ENCODE results near the gene LSP1. TPM values are rescaled to one million over a fixed set of nuclear protein-coding genes. Genes with fewer than 3 reads are reported as not detected.

LSP1 gene
- total RNA-seq, 1 donor from 2014 or later: 29.5 TPM

DNA sequence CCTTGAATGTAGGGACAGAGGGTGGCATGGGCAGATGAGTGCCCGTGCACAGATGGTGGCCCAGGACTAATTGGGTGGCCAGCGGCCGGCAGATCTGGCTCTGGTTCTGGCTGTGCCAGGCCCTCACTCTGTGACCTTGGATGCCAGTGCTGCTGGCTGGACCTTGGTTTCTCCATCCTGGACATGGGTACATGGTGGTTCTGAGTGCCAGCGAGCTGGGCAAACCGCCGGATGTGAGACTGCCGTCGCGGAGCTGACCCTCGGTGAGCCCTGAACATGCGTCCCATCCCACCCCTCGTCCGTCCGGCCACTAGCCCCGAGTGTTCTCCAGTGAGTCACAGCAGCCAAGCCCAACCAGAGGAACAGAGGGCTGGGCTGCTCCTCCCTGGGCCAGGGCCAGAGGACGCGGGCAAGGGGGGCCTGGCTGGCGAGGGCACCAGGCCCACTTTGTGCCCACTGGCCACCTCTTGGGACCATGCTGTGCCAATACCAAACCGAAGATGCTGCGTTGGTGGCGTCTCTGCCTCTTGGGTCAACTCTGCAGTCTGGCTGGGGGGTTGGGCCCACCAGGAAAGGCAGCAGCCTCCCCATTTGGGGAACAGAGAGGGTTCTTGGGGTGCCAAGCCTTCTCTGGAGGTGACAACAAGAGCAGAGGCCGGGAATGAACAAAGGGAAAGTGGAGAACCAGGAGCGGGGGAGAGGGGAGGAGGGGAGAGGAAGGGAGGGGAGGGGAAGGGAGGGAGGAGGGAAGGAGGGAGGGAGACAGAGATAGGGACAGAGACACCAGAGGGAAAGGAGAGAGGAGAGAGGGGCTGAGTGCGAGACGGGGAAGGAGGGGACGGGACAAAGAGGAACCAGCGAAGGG lies 10.7 kb downstream of the LSP1 start:
- peak; percentile 98 for DNase-seq (ENCODE audit: extremely low spot score, unreplicated experiment)
- H3K36me3 Mint-ChIP-seq (ENCODE audit: unreplicated experiment): no peaks in the 10 kb centered on the region
- peak overlapping the region; percentile 63 for H3K4me3 Mint-ChIP-seq (ENCODE audit: unreplicated experiment)
- TF ChIP-seq, protein P1, sequence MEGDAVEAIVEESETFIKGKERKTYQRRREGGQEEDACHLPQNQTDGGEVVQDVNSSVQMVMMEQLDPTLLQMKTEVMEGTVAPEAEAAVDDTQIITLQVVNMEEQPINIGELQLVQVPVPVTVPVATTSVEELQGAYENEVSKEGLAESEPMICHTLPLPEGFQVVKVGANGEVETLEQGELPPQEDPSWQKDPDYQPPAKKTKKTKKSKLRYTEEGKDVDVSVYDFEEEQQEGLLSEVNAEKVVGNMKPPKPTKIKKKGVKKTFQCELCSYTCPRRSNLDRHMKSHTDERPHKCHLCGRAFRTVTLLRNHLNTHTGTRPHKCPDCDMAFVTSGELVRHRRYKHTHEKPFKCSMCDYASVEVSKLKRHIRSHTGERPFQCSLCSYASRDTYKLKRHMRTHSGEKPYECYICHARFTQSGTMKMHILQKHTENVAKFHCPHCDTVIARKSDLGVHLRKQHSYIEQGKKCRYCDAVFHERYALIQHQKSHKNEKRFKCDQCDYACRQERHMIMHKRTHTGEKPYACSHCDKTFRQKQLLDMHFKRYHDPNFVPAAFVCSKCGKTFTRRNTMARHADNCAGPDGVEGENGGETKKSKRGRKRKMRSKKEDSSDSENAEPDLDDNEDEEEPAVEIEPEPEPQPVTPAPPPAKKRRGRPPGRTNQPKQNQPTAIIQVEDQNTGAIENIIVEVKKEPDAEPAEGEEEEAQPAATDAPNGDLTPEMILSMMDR (IDR thresholded peaks at IDR 0.05): no peak
- H3K4me1 Mint-ChIP-seq (ENCODE audit: unreplicated experiment): peaks cover 50% of the 10 kb centered on the region
- H3K9me3 Mint-ChIP-seq (ENCODE audit: unreplicated experiment): no peaks in the 10 kb centered on the region
- no peaks in the 10 kb centered on the region for H3K27me3 Mint-ChIP-seq (ENCODE audit: unreplicated experiment)
- H3K27ac Mint-ChIP-seq (ENCODE audit: unreplicated experiment): peak overlapping the region; percentile 99

DNA sequence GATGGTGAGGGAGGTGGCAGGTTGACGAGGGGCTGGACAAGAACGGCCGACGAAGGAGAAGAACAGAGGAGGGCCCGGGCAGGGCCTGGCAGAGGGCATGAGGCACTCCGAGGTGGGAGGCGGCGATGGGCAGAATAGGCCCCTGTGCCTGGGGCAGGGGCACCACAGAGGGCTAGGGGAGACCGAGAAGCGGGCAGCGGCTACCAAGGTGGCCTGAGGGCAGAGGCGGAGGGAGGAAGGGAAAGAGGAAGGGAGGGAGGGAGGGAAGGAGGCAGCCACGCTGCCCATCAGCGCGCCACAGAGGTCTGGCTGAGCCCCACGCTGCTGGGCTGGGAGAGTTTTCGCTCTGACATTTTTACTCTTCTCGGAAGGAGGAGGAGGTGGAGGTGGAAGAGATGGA lies 11.3 kb downstream of the LSP1 start:
- TF ChIP-seq, protein P1 (IDR thresholded peaks at IDR 0.05): no peak
- Mint-ChIP-seq H3K27ac (ENCODE audit: unreplicated experiment) (peak overlapping the region; percentile 99), H3K4me3 (ENCODE audit: unreplicated experiment) (peak overlapping the region; percentile 63), H3K4me1 (ENCODE audit: unreplicated experiment) (peaks cover 57% of the 10 kb centered on the region), H3K9me3 (ENCODE audit: unreplicated experiment) (no peaks in the 10 kb centered on the region), H3K27me3 (ENCODE audit: unreplicated experiment) (no peaks in the 10 kb centered on the region), H3K36me3 (ENCODE audit: unreplicated experiment) (no peaks in the 10 kb centered on the region)
- no peak for DNase-seq (ENCODE audit: extremely low spot score, unreplicated experiment)

DNA sequence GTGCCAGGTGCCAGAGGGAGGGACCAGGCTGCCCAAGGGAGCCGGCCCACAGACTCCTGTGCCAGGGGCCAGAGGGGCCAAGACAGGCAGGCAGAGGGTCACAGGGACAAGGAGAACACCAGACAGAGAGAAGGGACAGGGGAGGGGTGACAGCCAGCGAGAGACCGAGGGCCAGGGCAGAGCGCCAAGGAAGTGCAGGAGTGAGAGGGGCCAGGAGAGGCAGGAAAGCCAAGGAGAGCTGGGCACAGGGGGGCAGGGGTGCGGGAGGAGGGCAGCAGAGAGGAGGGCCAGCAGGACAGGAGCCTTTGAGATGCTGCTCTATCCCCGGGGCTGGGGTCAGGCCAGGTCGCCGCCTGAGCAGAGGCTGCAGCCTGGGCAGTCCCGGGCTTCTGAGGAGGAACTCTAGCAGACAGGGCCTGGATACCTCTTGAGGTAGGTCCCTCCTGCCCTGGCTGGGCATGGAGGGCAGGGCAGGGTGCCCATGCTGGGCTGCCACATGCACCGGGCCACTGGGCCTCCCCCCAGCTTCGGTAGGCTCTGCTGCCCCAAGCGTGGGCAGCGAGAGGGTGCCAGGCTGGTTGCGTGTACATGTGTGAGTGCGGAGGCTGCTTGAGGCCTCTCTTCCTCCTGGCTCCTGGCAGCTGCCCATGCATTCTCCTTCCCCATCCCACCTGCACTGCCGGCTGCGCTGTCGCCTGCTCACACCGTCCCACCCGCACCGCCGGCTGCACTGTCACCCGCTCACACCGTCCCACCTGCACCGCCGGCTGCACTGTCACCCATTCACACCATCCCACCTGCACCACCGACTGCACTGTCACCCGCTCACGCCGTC lies 12.2 kb downstream of the LSP1 start:
- Mint-ChIP-seq H3K36me3 (ENCODE audit: unreplicated experiment) (no peaks in the 10 kb centered on the region), H3K9me3 (ENCODE audit: unreplicated experiment) (no peaks in the 10 kb centered on the region), H3K4me1 (ENCODE audit: unreplicated experiment) (peaks cover 64% of the 10 kb centered on the region), H3K27ac (ENCODE audit: unreplicated experiment) (peak overlapping the region; percentile 99), H3K27me3 (ENCODE audit: unreplicated experiment) (no peaks in the 10 kb centered on the region), H3K4me3 (ENCODE audit: unreplicated experiment) (peak overlapping the region; percentile 51)
- no peak for DNase-seq (ENCODE audit: extremely low spot score, unreplicated experiment)
- TF ChIP-seq, protein P1 (IDR thresholded peaks at IDR 0.05): no peak

DNA sequence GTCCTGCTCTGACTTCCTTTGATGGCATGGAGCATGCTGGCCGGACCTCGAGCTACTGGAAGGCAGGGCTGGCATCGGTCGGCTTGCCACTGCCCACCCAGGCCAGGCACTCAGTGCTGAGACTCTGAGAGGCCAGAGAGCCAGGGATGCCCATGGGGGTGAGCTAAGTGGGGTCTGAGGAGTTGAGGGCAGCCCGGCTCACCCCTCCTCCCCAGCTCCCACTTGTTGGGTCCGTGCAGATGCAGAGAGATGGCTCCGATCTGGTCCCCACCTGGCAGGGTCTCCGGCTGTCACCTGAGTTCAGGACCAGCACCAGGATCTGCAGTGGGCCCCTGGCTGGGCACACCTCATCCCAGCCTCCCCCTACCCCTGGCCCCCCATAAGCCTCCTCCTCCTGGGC lies 13.3 kb downstream of the LSP1 start:
- H3K36me3 Mint-ChIP-seq (ENCODE audit: unreplicated experiment): no peaks in the 10 kb centered on the region

More for the DNA sequence above, 13.3 kb downstream of the LSP1 start:
- H3K9me3 Mint-ChIP-seq (ENCODE audit: unreplicated experiment): no peaks in the 10 kb centered on the region
- peak overlapping the region; percentile 50 for H3K27ac Mint-ChIP-seq (ENCODE audit: unreplicated experiment)
- TF ChIP-seq, protein P1 (IDR thresholded peaks at IDR 0.05): no peak
- no peaks in the 10 kb centered on the region for H3K27me3 Mint-ChIP-seq (ENCODE audit: unreplicated experiment)
- peaks cover 75% of the 10 kb centered on the region for H3K4me1 Mint-ChIP-seq (ENCODE audit: unreplicated experiment)
- DNase-seq (ENCODE audit: extremely low spot score, unreplicated experiment): no peak
- H3K4me3 Mint-ChIP-seq (ENCODE audit: unreplicated experiment): no peak overlapping the region
